T-helper 2 cell treated with Interferon-gamma antibody and Interleukin-4, amounts not matched to agents 100 ng/mL and 5 ng/mL, for 36 hours (primary cell): Measurements from ENCODE around the gene SLC38A9. TPM values are rescaled to one million over a fixed set of nuclear protein-coding genes. Genes with fewer than 3 reads are reported as not detected.

Experiments used
- intact Hi-C: fragments of 100-400 bp; cut with micrococcal nuclease; formaldehyde crosslinking; loops from one replicate; pipeline ENCODE4 v1.15.1; 2023
- total RNA-seq: library from RNA; stranded (reverse); gene quantifications from 2 replicates; pipeline ENCODE4 v1.2.3, GENCODE V29; 2022

Gene SLC38A9
- total RNA-seq, 1 donor from 2014 or later, result 28.2 TPM

- intact Hi-C loops, result loop anchor here (2.0 kb wide), 1 partner anchor 57 kb away; the partner anchor contains the start of gene PLPP1
These were observed 120.4 kb downstream of the SLC38A9 start for GRCh38 chr5:55591686-55592085.

GRCh38 chr5:55585206-55585610 is 126.9 kb downstream of the SLC38A9 start:
- intact Hi-C loops, result no loop called here

- intact Hi-C loops, result no loop called here
These were observed 127.5 kb downstream of the SLC38A9 start for GRCh38 chr5:55584398-55585205.

- intact Hi-C loops, result no loop called here
These were observed 128.5 kb downstream of the SLC38A9 start for GRCh38 chr5:55583578-55583977.

- intact Hi-C loops, result loop anchor here (1.0 kb wide), 1 partner anchor 8 kb away; no protein-coding TSS in a partner anchor
These were observed 129.9 kb downstream of the SLC38A9 start for GRCh38 chr5:55582256-55582655.

GRCh38 chr5:55580042-55580441 is 132.1 kb downstream of the SLC38A9 start:
- intact Hi-C loops, result no loop called here

- intact Hi-C loops, result loop anchor here (5.0 kb wide), 1 partner anchor 36 kb away; no protein-coding TSS in a partner anchor
These were observed 133.4 kb downstream of the SLC38A9 start for GRCh38 chr5:55578771-55579170.

GRCh38 chr5:55577353-55578060 is 134.6 kb downstream of the SLC38A9 start:
- intact Hi-C loops, result loop anchor here (5.0 kb wide), 1 partner anchor 35 kb away; no protein-coding TSS in a partner anchor

- intact Hi-C loops, result loop anchor here (5.0 kb wide), 1 partner anchor 34 kb away; no protein-coding TSS in a partner anchor
These were observed 135.5 kb downstream of the SLC38A9 start for GRCh38 chr5:55576661-55577060.

Other genes starting within 250 kb of the SLC38A9 start
- gene PLPP1, start 177.4 kb downstream of the SLC38A9 start, total RNA-seq, result 25.9 and 26.8 TPM in 2 replicates
- 0.98 and 1.5 TPM in 2 replicates for gene DDX4, start 25.7 kb upstream of the SLC38A9 start, total RNA-seq
- 0.09 and 0.14 TPM in 2 replicates for gene IL31RA, start 139.0 kb upstream of the SLC38A9 start, total RNA-seq